Heart left ventricle (tissue), 13 donors: ENCODE data around the gene PLCL1.

Experiments used
- CTCF ChIP-seq, 12 donors: fragments of 200-600 bp; sonication (generic) in 4 of 12; IDR thresholded peaks; one replicate each; pipeline versions ENCODE4 v1.5.0 to v1.8.0; 2018 to 2022; ENCODE audit warnings: antibody characterized with exemption in 12 of 12, mild to moderate bottlenecking in 5 of 12
- POLR2A ChIP-seq, 2 donors: fragments of 450-650 bp; IDR thresholded peaks; one replicate each; pipeline ENCODE4 v1.6.1; 2017; ENCODE audit warnings: antibody characterized with exemption in 2 of 2, mild to moderate bottlenecking in 2 of 2, moderate library complexity in 2 of 2
- donor health status: ischemic (EF 13 %, LVEDD 7.1; RV severe dilation, severe dysfunction).
- donor health status: DM: no; HTN: yes; CAD: no.
- donor health status: DM: no; HTN: no; CAD: no.
- donor health status: ischemic (EF 25% LVEDD 6.9; RV normal size, moderate dysfunction).
- donor health status: ischemic (EF 25% LVEDD 5.7; RV mildly dilated, moderate dysfunction).
- donor health status: ischemic (EF 35%, LVEDD 5.7; RV mildly dilated, moderate dysfunction).
- donor health status: nonischemic (EF 11% LVEDD 7.7; RV severe dilation, severe dysfunction).
- donor health status: DM: yes; HTN: yes; CAD: no.
- donor health status: PGD.
- donor health status: ischemic (EF 29% LVEDD 5.4; RV normal size, mild dysfunction).
- donor health status: nonischemic (EF 23%, LVEDD 6.1; RV moderate dilation, normal function).

- TF ChIP-seq CTCF (IDR thresholded peaks at IDR 0.05) (no peak), POLR2A (IDR thresholded peaks at IDR 0.05) (no peak)
Observed at GRCh38 chr2:198077477-198077876, 273.1 kb downstream of the PLCL1 start.
